Measurements from ENCODE around the gene STK39.

Gene STK39

DNA sequence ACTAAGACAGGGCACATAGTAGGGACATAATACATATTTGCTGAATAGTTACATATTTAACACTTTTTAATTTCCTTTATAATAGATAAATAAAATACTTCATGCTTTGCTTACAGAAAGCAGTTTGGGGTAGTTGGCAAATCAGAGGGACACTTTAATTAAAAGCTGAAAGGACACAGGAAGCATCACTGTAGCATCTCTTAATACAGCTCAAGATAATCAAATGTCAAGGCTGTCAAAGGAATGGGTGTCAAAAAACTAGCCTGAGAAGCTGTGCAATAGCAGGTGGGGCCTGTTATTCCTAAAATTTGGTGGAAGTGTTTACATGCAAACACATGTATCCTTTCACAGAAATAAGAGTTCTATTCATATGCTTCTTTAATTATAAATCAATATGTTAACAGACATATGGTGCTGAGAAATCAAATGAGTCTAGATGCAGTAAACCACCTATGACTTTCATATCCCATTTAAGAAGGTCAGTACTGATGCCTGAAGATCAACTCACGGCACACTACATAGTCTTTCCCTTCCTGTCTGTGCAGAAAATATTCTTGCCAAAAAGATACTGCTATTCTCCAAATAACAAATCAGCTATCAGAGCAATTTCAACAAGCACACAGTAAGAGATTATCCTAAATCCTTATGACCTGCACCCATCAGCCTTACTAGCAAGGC is 174.6 kb downstream of the STK39 start:
- no peak for DNase-seq (ENCODE audit: low read depth, low spot score)
- ChIA-PET CTCF (interaction anchor here (0.7 kb wide), 2 partner anchors 28 to 46 kb away, joined by 3 to 4 read pairs; no protein-coding TSS in a partner anchor), POLR2A (no interaction called here)
- H3K4me3 ChIP-seq (ENCODE audit: low read depth, low read length): no peak overlapping the region
- TF ChIP-seq, protein P1, sequence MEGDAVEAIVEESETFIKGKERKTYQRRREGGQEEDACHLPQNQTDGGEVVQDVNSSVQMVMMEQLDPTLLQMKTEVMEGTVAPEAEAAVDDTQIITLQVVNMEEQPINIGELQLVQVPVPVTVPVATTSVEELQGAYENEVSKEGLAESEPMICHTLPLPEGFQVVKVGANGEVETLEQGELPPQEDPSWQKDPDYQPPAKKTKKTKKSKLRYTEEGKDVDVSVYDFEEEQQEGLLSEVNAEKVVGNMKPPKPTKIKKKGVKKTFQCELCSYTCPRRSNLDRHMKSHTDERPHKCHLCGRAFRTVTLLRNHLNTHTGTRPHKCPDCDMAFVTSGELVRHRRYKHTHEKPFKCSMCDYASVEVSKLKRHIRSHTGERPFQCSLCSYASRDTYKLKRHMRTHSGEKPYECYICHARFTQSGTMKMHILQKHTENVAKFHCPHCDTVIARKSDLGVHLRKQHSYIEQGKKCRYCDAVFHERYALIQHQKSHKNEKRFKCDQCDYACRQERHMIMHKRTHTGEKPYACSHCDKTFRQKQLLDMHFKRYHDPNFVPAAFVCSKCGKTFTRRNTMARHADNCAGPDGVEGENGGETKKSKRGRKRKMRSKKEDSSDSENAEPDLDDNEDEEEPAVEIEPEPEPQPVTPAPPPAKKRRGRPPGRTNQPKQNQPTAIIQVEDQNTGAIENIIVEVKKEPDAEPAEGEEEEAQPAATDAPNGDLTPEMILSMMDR (IDR thresholded peaks at IDR 0.05; ENCODE audit: insufficient read depth, low read length, missing control alignments): no peak

- no peak overlapping the region for H3K4me3 ChIP-seq (ENCODE audit: low read depth, low read length)
- TF ChIP-seq, protein P1 (IDR thresholded peaks at IDR 0.05; ENCODE audit: insufficient read depth, low read length, missing control alignments): no peak
- no peak for DNase-seq (ENCODE audit: low read depth, low spot score)
- ChIA-PET CTCF (no interaction called here), POLR2A (no interaction called here)
Observed at GRCh38 chr2:168064011-168064998, 183.1 kb downstream of the STK39 start.

- CTCF ChIA-PET: no interaction called here
- POLR2A ChIA-PET: no interaction called here
- no peak for DNase-seq (ENCODE audit: low read depth, low spot score)
- no peak overlapping the region for H3K4me3 ChIP-seq (ENCODE audit: low read depth, low read length)
- TF ChIP-seq, protein P1 (IDR thresholded peaks at IDR 0.05; ENCODE audit: insufficient read depth, low read length, missing control alignments): no peak
Observed at GRCh38 chr2:168062936-168063335, 184.5 kb downstream of the STK39 start.

DNA sequence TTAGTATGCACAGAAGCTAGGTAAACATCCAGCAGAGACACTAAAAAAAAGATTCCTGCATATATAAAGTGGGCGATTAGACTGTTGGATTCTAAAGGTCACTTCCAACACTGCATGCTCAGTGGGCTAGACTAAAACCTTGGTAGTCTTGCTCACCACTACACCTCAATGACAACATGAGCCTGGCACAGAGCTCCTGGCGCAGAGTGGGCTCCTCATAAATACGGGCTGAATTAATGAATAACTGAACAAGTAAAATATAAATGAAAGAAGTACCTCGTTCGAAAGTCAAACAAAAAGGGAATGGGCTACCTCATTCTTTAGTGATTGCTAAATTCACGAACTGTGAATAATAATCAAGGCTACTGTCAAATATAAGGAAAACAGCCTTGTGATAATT is 185.3 kb downstream of the STK39 start:
- ChIA-PET POLR2A (no interaction called here), CTCF (interaction anchor here (1.5 kb wide), 1 partner anchor 9 kb away, joined by 5 read pairs; no protein-coding TSS in a partner anchor)
- TF ChIP-seq, protein P1 (IDR thresholded peaks at IDR 0.05; ENCODE audit: insufficient read depth, low read length, missing control alignments): no peak
- DNase-seq (ENCODE audit: low read depth, low spot score): no peak
- H3K4me3 ChIP-seq (ENCODE audit: low read depth, low read length): no peak overlapping the region

DNA sequence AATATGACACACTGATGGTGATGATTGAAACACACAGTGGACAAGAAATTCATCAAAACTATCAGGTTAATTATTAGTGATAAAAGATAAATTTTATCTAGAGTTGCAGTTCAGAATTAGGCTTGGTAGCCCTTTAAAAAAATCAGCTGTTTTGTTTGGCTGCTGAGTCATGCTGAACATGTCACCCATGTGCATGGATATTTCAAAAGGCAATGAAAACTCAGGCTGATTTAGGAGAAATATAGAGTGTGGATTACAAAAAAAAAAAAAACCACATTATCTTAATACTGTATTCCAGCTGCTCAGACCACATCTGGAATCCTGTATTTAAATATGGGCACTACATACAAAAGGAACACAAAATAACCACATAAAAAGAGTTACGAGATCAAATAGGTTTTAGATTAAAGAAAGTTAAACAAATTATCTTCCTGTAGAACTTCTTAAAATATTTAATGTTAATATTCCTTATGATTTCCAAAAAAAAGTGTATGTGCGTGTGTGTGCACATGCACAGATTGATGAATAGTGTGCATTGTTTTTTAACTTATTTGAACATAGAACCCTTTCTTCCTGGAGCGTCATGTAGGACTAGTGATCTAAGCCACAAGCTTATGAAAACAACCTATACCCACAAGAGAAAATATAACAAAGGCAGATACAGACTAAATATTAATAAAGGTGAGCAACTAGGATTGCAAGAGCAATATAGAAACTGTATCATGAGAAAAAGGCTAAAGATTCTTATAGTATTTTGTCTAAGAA is 186.2 kb downstream of the STK39 start:
- POLR2A ChIA-PET: interaction anchor here (0.6 kb wide), 1 partner anchor 37 kb away, joined by 3 read pairs; no protein-coding TSS in a partner anchor

More for the DNA sequence above, 186.2 kb downstream of the STK39 start:
- H3K4me3 ChIP-seq (ENCODE audit: low read depth, low read length): no peak overlapping the region
- DNase-seq (ENCODE audit: low read depth, low spot score): no peak
- TF ChIP-seq, protein P1 (IDR thresholded peaks at IDR 0.05; ENCODE audit: insufficient read depth, low read length, missing control alignments): no peak
- CTCF ChIA-PET: interaction anchor here (1.1 to 1.5 kb wide), 2 partner anchors 10 to 58 kb away, joined by 3 to 5 read pairs; no protein-coding TSS in a partner anchor
